ENCODE measurements around the gene CDK14.

DNA sequence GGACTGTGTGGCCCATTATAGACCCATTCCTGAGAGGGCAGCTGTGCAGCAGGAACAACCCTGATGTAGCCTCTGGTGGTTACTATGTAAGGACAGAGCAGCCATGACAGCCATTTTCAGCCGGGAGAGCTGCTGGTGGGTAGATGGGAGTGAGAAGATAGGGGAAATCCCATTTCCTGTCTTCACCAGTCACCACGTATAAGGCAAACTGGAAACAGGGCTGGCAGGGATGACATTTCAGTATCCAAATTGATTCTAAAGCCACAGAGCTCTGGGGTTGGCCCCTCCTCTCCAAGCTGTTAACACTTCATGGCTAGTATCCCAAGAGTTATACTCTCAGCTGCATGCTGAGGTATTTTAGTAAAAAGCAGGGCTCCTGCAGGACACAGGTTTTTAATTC, 652.9 kb downstream of the CDK14 start:
- TF ChIP-seq POLR2AphosphoS5 (IDR thresholded peaks at IDR 0.05; ENCODE audit: borderline replicate concordance, low read depth, low read length) (no peak), EZH2 (IDR thresholded peaks at IDR 0.05) (no peak), FOXP2 (optimal IDR thresholded peaks at IDR 0.05; ENCODE audit: control extremely low read depth, extremely low read length, insufficient read depth) (no peak)

Data from SK-N-MC (cell line).